H1 (cell line): ENCODE measurements around the gene SUMF1. TPM values are rescaled to one million over a fixed set of nuclear protein-coding genes. Genes with fewer than 3 reads are reported as not detected.

Source experiments
- CTCF ChIA-PET: fragments of 300-600 bp; sonication (Branson Sonifier 250); formaldehyde crosslinking; loops from one replicate; lab custom pipeline; 2021; ENCODE audit not compliant: partially characterized antibody; lab: Charles Lee
- POLR2A ChIA-PET: fragments of 300-600 bp; sonication (Branson Sonifier 250); formaldehyde crosslinking; loops from one replicate; lab custom pipeline; 2021; ENCODE audit warnings: inconsistent platforms; ENCODE audit not compliant: partially characterized antibody; lab: Charles Lee
- DNase-seq, 2 experiments: peaks; one replicate each; pipeline versions ENCODE4 v3.0.0 to v3.0.0-alpha.2; 2010 to 2022; ENCODE audit warnings: low spot score in 2 of 2, low read depth in 1 of 2, mixed read lengths in 1 of 2
- FAIRE-seq: peaks from 2 replicates; lab custom pipeline; 2011; peaks lifted over from hg19 to GRCh38; lab: Jason Lieb, UNC
- H2AFZ ChIP-seq: 2 replicates; pipeline ENCODE4 v1.8.1; 2012; ENCODE audit warnings: low read length, inconsistent platforms
- H2AK5ac ChIP-seq: 2 replicates; pipeline ENCODE4 v1.6.1; 2013; ENCODE audit warnings: low read depth, low read length
- H2BK120ac ChIP-seq: replicated peaks from 2 replicates; pipeline ENCODE3; 2013; ENCODE audit warnings: low read depth, low read length, inconsistent platforms
- H2BK12ac ChIP-seq: 2 replicates; pipeline ENCODE4 v1.6.1; 2013; ENCODE audit warnings: low read depth, low read length
- H2BK15ac ChIP-seq: 2 replicates; pipeline ENCODE4 v1.6.1; 2013; ENCODE audit warnings: low read length
- H2BK20ac ChIP-seq: 2 replicates; pipeline ENCODE4 v1.6.1; 2013; ENCODE audit warnings: low read length
- H2BK5ac ChIP-seq: 2 replicates; pipeline ENCODE4 v1.6.1; 2013; ENCODE audit warnings: low read depth, low read length
- H3K14ac ChIP-seq: 2 replicates; pipeline ENCODE4 v1.6.1; 2013; ENCODE audit warnings: inconsistent platforms; ENCODE audit not compliant: insufficient read length
- H3K18ac ChIP-seq: 2 replicates; pipeline ENCODE4 v1.6.1; 2013; ENCODE audit warnings: low read length; ENCODE audit errors: extremely low read depth
- H3K23ac ChIP-seq: 2 replicates; pipeline ENCODE4 v1.6.1; 2013; ENCODE audit warnings: inconsistent platforms; ENCODE audit not compliant: insufficient read length
- H3K23me2 ChIP-seq: 2 replicates; pipeline ENCODE4 v1.6.1; 2013; ENCODE audit warnings: low read depth, low read length
- H3K27ac ChIP-seq: 2 replicates; pipeline ENCODE4 v1.6.1; 2011; ENCODE audit warnings: low read depth, low read length, inconsistent platforms
- H3K27me3 ChIP-seq, 4 experiments: replicated peaks in 1 of 4; 1 replicate in 1 of 4; 2 replicates in 3 of 4; pipeline versions ENCODE4 v1.6.1 to v1.8.1; 2011 to 2013; ENCODE audit warnings: low read length in 3 of 4, mild to moderate bottlenecking in 3 of 4, inconsistent platforms in 2 of 4, mixed read lengths in 2 of 4, moderate library complexity in 1 of 4; ENCODE audit not compliant: control insufficient read depth in 3 of 4, insufficient read depth in 3 of 4; ENCODE audit errors: extremely low read depth in 1 of 4
- H3K36me3 ChIP-seq, 4 experiments: 2 replicates each; pipeline versions ENCODE4 v1.6.1 to v1.8.1; 2011 to 2013; ENCODE audit warnings: mild to moderate bottlenecking in 4 of 4, low read length in 3 of 4, moderate library complexity in 2 of 4, control low read depth in 1 of 4, inconsistent platforms in 1 of 4; ENCODE audit not compliant: insufficient read depth in 4 of 4, control insufficient read depth in 2 of 4
- H3K4ac ChIP-seq: replicated peaks from 2 replicates; pipeline ENCODE3; 2013; ENCODE audit warnings: low read length, low read depth, mixed read lengths, inconsistent platforms; ENCODE audit not compliant: insufficient read length
- H3K4me1 ChIP-seq, 4 experiments: replicated peaks in 1 of 4; 1 replicate in 1 of 4; 2 replicates in 3 of 4; pipeline versions ENCODE4 v1.6.1 to v1.8.1; 2011 to 2013; ENCODE audit warnings: low read length in 3 of 4, inconsistent platforms in 2 of 4, mixed read lengths in 1 of 4; ENCODE audit not compliant: insufficient read depth in 4 of 4, control insufficient read depth in 3 of 4
- H3K4me2 ChIP-seq, 2 experiments: 2 replicates each; pipeline versions ENCODE4 v1.6.1 to v1.8.1; 2011 to 2013; ENCODE audit warnings: low read depth in 2 of 2, low read length in 2 of 2, control low read depth in 1 of 2, inconsistent platforms in 1 of 2, mild to moderate bottlenecking in 1 of 2; ENCODE audit not compliant: insufficient read depth in 1 of 2
- H3K4me3 ChIP-seq, 4 experiments: fragments of 200-600, 300-600 bp in 1 of 4; sonication (generic), shearing (Covaris generic), sonication (Bioruptor Twin) in 1 of 4; 2 replicates each; pipeline versions ENCODE4 v1.5.1 to v1.8.1; 2011 to 2016; ENCODE audit warnings: low read length in 4 of 4, low read depth in 3 of 4, control low read depth in 2 of 4, inconsistent platforms in 2 of 4, mild to moderate bottlenecking in 2 of 4, mixed read lengths in 1 of 4, moderate library complexity in 1 of 4; ENCODE audit not compliant: insufficient read depth in 2 of 4; ENCODE audit errors: extremely low read depth in 1 of 4
- H3K56ac ChIP-seq: replicated peaks from 2 replicates; pipeline ENCODE3; 2013; ENCODE audit warnings: low read depth, mild to moderate bottlenecking, mixed read lengths, low read length, inconsistent platforms; ENCODE audit not compliant: insufficient read length
- H3K79me1 ChIP-seq: 2 replicates; pipeline ENCODE4 v1.6.1; 2013; ENCODE audit warnings: low read depth, low read length, control low read depth
- H3K79me2 ChIP-seq, 2 experiments: 2 replicates each; pipeline versions ENCODE4 v1.6.1 to v1.8.1; 2012 to 2013; ENCODE audit warnings: low read length in 2 of 2, mild to moderate bottlenecking in 2 of 2, inconsistent platforms in 1 of 2; ENCODE audit not compliant: insufficient read depth in 2 of 2, control insufficient read depth in 1 of 2
- H3K9ac ChIP-seq, 4 experiments: replicated peaks in 1 of 4; 1 replicate in 1 of 4; 2 replicates in 3 of 4; pipeline versions ENCODE4 v1.6.1 to v1.8.1; 2011 to 2013; ENCODE audit warnings: low read depth in 3 of 4, low read length in 3 of 4, control low read depth in 2 of 4, mild to moderate bottlenecking in 2 of 4, moderate library complexity in 2 of 4, inconsistent platforms in 1 of 4; ENCODE audit errors: extremely low read depth in 1 of 4
- H3K9me3 ChIP-seq, 2 experiments: 2 replicates each; pipeline versions ENCODE4 v1.6.1 to v1.8.1; 2012 to 2013; ENCODE audit warnings: mild to moderate bottlenecking in 2 of 2, moderate library complexity in 2 of 2, control low read depth in 1 of 2, inconsistent platforms in 1 of 2, low read depth in 1 of 2, low read length in 1 of 2, mixed read lengths in 1 of 2; ENCODE audit not compliant: insufficient read depth in 2 of 2
- H4K20me1 ChIP-seq, 2 experiments: replicated peaks in 1 of 2; 2 replicates each; pipeline versions ENCODE3 to v1.8.1; 2011 to 2013; ENCODE audit warnings: inconsistent platforms in 2 of 2, low read length in 2 of 2, mild to moderate bottlenecking in 1 of 2; ENCODE audit not compliant: insufficient read depth in 2 of 2, control insufficient read depth in 1 of 2
- H4K5ac ChIP-seq: 2 replicates; pipeline ENCODE4 v1.6.1; 2013; ENCODE audit warnings: low read length, low read depth, mixed read lengths, inconsistent platforms; ENCODE audit not compliant: insufficient read length
- H4K8ac ChIP-seq: 2 replicates; pipeline ENCODE4 v1.8.0; 2013; ENCODE audit warnings: mild to moderate bottlenecking, moderate library complexity, low read length, inconsistent platforms; ENCODE audit not compliant: insufficient read depth; ENCODE audit errors: extremely low read depth
- H4K91ac ChIP-seq: replicated peaks from 2 replicates; pipeline ENCODE3; 2013; ENCODE audit warnings: low read length, mixed read lengths, inconsistent platforms; ENCODE audit not compliant: insufficient read length
- ATF3 ChIP-seq: IDR thresholded peaks from 2 replicates; pipeline ENCODE4 v1.6.1; 2011; ENCODE audit warnings: low read depth, mild to moderate bottlenecking, low read length; ENCODE audit not compliant: insufficient read depth
- CBX8 ChIP-seq: fragments of 300-800, 300-1000 bp; sonication (generic); IDR thresholded peaks from 2 replicates; pipeline ENCODE4 v1.7.1; 2016; ENCODE audit warnings: low read depth, low read length, borderline replicate concordance
- CTBP2 ChIP-seq: IDR thresholded peaks from 2 replicates; pipeline ENCODE4 v1.7.0; 2011; ENCODE audit warnings: borderline replicate concordance, mild to moderate bottlenecking, moderate library complexity, mixed read lengths, low read length; ENCODE audit not compliant: insufficient read depth, insufficient read length
- KDM5A ChIP-seq: fragments of 200-600 bp; IDR thresholded peaks from 2 replicates; pipeline ENCODE4 v1.7.1; 2012; ENCODE audit warnings: mild to moderate bottlenecking, low read length, inconsistent platforms, mixed read lengths
- POLR2A ChIP-seq, 2 experiments: IDR thresholded peaks; 1 replicate in 1 of 2; 2 replicates in 1 of 2; pipeline ENCODE4 v1.6.1; 2011; ENCODE audit warnings: low read depth in 2 of 2, low read length in 2 of 2, mild to moderate bottlenecking in 2 of 2; ENCODE audit errors: control extremely low read depth in 1 of 2
- SP4 ChIP-seq: IDR thresholded peaks from 2 replicates; pipeline ENCODE4 v1.6.1; 2012; ENCODE audit warnings: low read length, inconsistent platforms
- YY1 ChIP-seq: IDR thresholded peaks from 2 replicates; pipeline ENCODE4 v1.6.1; 2011; ENCODE audit warnings: low read depth, mild to moderate bottlenecking, low read length
- WGBS, 2 experiments: shearing (Covaris generic) in 1 of 2; methylation state at CpG; one replicate each; pipeline versions ENCODE4 v1.1.6 to v1.1.7; 2013 to 2015; ENCODE audit warnings: low lambda C conversion rate in 2 of 2, mixed read lengths in 2 of 2, inconsistent platforms in 1 of 2, low coverage in 1 of 2, missing lambda C conversion rate in 1 of 2; ENCODE audit not compliant: insufficient replicate concordance in 2 of 2, insufficient coverage in 1 of 2, insufficient read length in 1 of 2; ENCODE audit errors: extremely low coverage in 1 of 2, missing lambda C conversion rate in 1 of 2; 5-methylcytosine and 5-hydroxymethylcytosine counted together
- polyA plus RNA-seq, 7 experiments: library from polyadenylated mRNA; depleted of rRNA in 3 of 7; stranded (reverse) in 5 of 7; unstranded in 2 of 7; fragments of >200 nt in 5 of 7; fragments of 200-250 nt in 2 of 7; gene quantifications; 1 replicate in 5 of 7; 2 replicates in 1 of 7; 4 replicates in 1 of 7; pipeline versions ENCODE4 v1.2.1 to v1.2.3, GENCODE V29; 2011 to 2013; ENCODE audit warnings: missing spikeins in 2 of 7, mixed read lengths in 2 of 7
- total RNA-seq: library from RNA; stranded (reverse); fragmentation: NEBNext Ultra II Directional; extraction: Animal tissue kit (Norgen Biotek cat#: 25700); gene quantifications from 2 replicates; pipeline ENCODE4 v1.2.1, GENCODE V29; 2021
- TF ChIP-seq, protein P1 (sequence below), 3 experiments: IDR thresholded peaks; 1 replicate in 2 of 3; 2 replicates in 1 of 3; pipeline versions ENCODE4 v1.5.1 to v1.6.1; 2011; ENCODE audit warnings: low read length in 3 of 3, mild to moderate bottlenecking in 3 of 3, inconsistent platforms in 2 of 3, low read depth in 1 of 3, moderate library complexity in 1 of 3; ENCODE audit not compliant: insufficient read depth in 1 of 3; ENCODE audit errors: control extremely low read depth in 1 of 3

SUMF1 gene
- total and polyA plus RNA-seq, 2 of the 8 experiments (the other 6 are each of a cell fraction or from before 2014, with no cell fraction given) = 12.5 to 15.0 TPM

DNA sequence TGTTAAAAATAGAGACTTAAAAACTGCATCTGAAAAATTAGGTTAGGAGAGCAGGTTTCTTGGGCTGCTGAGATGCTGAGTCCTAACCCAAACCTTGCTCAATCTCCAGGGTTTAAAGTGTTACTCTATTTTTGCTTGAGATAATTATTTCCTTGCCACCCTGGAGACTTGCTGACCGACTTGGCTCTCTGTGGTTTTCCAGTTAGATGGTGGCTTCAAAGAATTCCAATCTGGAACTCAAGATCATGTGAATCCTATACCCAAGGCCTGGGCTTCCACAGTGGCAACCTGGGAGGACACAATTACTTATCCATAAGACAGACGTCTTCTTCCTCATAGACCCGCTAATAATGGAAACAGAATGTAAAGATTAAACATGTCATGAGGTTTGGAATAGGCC, 47.7 kb downstream of the SUMF1 start:
- no peak overlapping the region for H3K23ac ChIP-seq
- no peak overlapping the region for H2AK5ac ChIP-seq
- H3K56ac ChIP-seq = no peak overlapping the region
- H2BK120ac ChIP-seq = no peak overlapping the region
- H3K27me3 ChIP-seq = no peaks in the 10 kb centered on the region
- H2AFZ ChIP-seq = no peak overlapping the region
- H4K8ac ChIP-seq = no peak overlapping the region
- no peak for FAIRE-seq
- H3K4me3 ChIP-seq = no peak overlapping the region
- no peaks in the 10 kb centered on the region for H3K79me1 ChIP-seq
- DNase-seq = no peak
- H2BK20ac ChIP-seq = no peak overlapping the region
- H4K5ac ChIP-seq = no peak overlapping the region
- H3K9me3 ChIP-seq = no peaks in the 10 kb centered on the region
- H2BK12ac ChIP-seq = no peak overlapping the region
- no peak overlapping the region for H4K91ac ChIP-seq
- no peak overlapping the region for H3K18ac ChIP-seq
- no peak overlapping the region for H3K9ac ChIP-seq
- peaks cover 0 to 3% (median 0%) of the 10 kb centered on the region in 4 experiments; a peak in 3 of 8 replicates for H3K36me3 ChIP-seq
- WGBS, 2 experiments = 83% methylated on average over 3 of the region's 3 CpGs; no CpG with 5 or more reads in 1 of the 2 experiments
- H3K14ac ChIP-seq = no peak overlapping the region
- no peaks in the 10 kb centered on the region for H3K4me1 ChIP-seq
- ChIA-PET CTCF (interaction anchor here (0.8 to 1.8 kb wide), 3 partner anchors 13 to 33 kb away, joined by 3 to 4 read pairs (median 4); no protein-coding TSS in a partner anchor), POLR2A (no interaction called here)
- no peak overlapping the region for H2BK15ac ChIP-seq
- no peak overlapping the region for H3K4me2 ChIP-seq
- no peaks in the 10 kb centered on the region for H4K20me1 ChIP-seq
- H3K4ac ChIP-seq = no peak overlapping the region
- no peaks in the 10 kb centered on the region for H3K79me2 ChIP-seq
- H2BK5ac ChIP-seq = no peak overlapping the region
- H3K27ac ChIP-seq = no peak overlapping the region
- no peaks in the 10 kb centered on the region for H3K23me2 ChIP-seq
- TF ChIP-seq KDM5A = no peak
- no peak for TF ChIP-seq CBX8
- TF ChIP-seq YY1 = no peak
- no peak for TF ChIP-seq CTBP2
- no peak for TF ChIP-seq SP4
- TF ChIP-seq ATF3 = no peak
- TF ChIP-seq, protein P1, sequence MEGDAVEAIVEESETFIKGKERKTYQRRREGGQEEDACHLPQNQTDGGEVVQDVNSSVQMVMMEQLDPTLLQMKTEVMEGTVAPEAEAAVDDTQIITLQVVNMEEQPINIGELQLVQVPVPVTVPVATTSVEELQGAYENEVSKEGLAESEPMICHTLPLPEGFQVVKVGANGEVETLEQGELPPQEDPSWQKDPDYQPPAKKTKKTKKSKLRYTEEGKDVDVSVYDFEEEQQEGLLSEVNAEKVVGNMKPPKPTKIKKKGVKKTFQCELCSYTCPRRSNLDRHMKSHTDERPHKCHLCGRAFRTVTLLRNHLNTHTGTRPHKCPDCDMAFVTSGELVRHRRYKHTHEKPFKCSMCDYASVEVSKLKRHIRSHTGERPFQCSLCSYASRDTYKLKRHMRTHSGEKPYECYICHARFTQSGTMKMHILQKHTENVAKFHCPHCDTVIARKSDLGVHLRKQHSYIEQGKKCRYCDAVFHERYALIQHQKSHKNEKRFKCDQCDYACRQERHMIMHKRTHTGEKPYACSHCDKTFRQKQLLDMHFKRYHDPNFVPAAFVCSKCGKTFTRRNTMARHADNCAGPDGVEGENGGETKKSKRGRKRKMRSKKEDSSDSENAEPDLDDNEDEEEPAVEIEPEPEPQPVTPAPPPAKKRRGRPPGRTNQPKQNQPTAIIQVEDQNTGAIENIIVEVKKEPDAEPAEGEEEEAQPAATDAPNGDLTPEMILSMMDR (IDR thresholded peaks at IDR 0.05; ENCODE audit: control extremely low read depth in 1 of 3, insufficient read depth in 1 of 3, low read depth in 1 of 3, low read length in 3 of 3) = no peak
- no peak for TF ChIP-seq POLR2A (IDR thresholded peaks at IDR 0.05; ENCODE audit: control extremely low read depth in 1 of 2, low read depth in 2 of 2, low read length in 2 of 2)
